Activated B cell treated with CpG ODN at 0.5 μM for 24 hours (primary cell): ENCODE measurements around the gene NDC80. TPM values are rescaled to one million over a fixed set of nuclear protein-coding genes. Genes with fewer than 3 reads are reported as not detected.

Experiments
- ATAC-seq: fragments of 200-7000 bp; cut with Tn5 transposase; one replicate; pipeline ENCODE4 v1.10.0; 2021; ENCODE audit warnings: low read depth, mild to moderate bottlenecking, moderate library complexity
- CTCF ChIA-PET: fragments of 350-600 bp; sonication (Branson Sonifier 250); formaldehyde crosslinking; loops from one replicate; lab custom pipeline; 2021; ENCODE audit warnings: antibody characterized with exemption; lab: Charles Lee
- POLR2A ChIA-PET: fragments of 350-600 bp; sonication (Branson Sonifier 250); formaldehyde crosslinking; loops from one replicate; lab custom pipeline; 2021; ENCODE audit warnings: antibody characterized with exemption; lab: Charles Lee
- DNase-seq: peaks from one replicate; pipeline ENCODE4 v3.0.0; 2022
- H3K27ac Mint-ChIP-seq: one replicate; pipeline ENCODE4 v1.8.0; 2020; ENCODE audit warnings: mixed read lengths
- H3K27me3 Mint-ChIP-seq: one replicate; pipeline ENCODE4 v1.8.0; 2021; ENCODE audit warnings: mixed read lengths
- H3K36me3 Mint-ChIP-seq: one replicate; pipeline ENCODE4 v1.8.0; 2021; ENCODE audit warnings: low read depth, mixed read lengths
- H3K4me1 Mint-ChIP-seq: one replicate; pipeline ENCODE4 v1.8.0; 2021; ENCODE audit warnings: mixed read lengths
- H3K4me3 Mint-ChIP-seq: one replicate; pipeline ENCODE4 v1.8.0; 2020; ENCODE audit warnings: mild to moderate bottlenecking, mixed read lengths
- H3K9me3 Mint-ChIP-seq: one replicate; pipeline ENCODE4 v1.8.0; 2020; ENCODE audit warnings: mixed read lengths
- intact Hi-C: fragments of 100-400 bp; cut with micrococcal nuclease; formaldehyde crosslinking; loops from one replicate; pipeline ENCODE4 v1.15.1; 2024
- total RNA-seq: library from RNA; stranded (reverse); gene quantifications from 2 replicates; pipeline ENCODE4 v1.2.3, GENCODE V29; 2022
- TF ChIP-seq, protein P1 (sequence below): fragments of 200-600 bp; IDR thresholded peaks from one replicate; pipeline ENCODE4 v1.8.0; 2022; ENCODE audit warnings: antibody characterized with exemption, mild to moderate bottlenecking

Gene NDC80
- total RNA-seq, 1 donor from 2014 or later = 1.9 TPM

DNA sequence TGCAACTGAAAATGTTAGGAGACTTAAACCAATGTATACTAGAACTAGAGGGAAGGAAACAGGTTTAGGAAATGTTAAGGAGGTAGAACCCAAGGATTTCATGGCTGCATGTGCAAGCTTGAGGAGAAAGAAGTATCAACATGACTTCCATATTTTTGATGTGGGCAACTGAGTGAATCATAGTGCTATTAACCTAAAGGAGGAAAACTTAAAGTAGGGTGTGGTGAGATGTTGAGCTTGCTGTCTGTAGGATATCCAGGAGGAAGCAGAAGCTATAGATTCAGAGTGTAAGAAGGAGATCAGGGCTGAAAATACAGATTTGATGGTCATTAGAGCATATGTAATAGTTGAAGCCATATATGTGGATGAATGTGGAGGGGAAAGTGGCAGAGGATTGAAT lies 31.5 kb downstream of the NDC80 start:
- intact Hi-C loops = no loop called here
- Mint-ChIP-seq H3K9me3 (no peaks in the 10 kb centered on the region), H3K27ac (no peak overlapping the region), H3K4me3 (no peak overlapping the region), H3K27me3 (no peaks in the 10 kb centered on the region), H3K4me1 (peaks cover 31% of the 10 kb centered on the region), H3K36me3 (no peaks in the 10 kb centered on the region)
- no peak for ATAC-seq
- no peak for DNase-seq
- POLR2A ChIA-PET = interaction anchor here (1.6 kb wide), 1 partner anchor 34 kb away, joined by 4 read pairs; no protein-coding TSS in a partner anchor
- CTCF ChIA-PET = no interaction called here
- TF ChIP-seq, protein P1, sequence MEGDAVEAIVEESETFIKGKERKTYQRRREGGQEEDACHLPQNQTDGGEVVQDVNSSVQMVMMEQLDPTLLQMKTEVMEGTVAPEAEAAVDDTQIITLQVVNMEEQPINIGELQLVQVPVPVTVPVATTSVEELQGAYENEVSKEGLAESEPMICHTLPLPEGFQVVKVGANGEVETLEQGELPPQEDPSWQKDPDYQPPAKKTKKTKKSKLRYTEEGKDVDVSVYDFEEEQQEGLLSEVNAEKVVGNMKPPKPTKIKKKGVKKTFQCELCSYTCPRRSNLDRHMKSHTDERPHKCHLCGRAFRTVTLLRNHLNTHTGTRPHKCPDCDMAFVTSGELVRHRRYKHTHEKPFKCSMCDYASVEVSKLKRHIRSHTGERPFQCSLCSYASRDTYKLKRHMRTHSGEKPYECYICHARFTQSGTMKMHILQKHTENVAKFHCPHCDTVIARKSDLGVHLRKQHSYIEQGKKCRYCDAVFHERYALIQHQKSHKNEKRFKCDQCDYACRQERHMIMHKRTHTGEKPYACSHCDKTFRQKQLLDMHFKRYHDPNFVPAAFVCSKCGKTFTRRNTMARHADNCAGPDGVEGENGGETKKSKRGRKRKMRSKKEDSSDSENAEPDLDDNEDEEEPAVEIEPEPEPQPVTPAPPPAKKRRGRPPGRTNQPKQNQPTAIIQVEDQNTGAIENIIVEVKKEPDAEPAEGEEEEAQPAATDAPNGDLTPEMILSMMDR = no peak

DNA sequence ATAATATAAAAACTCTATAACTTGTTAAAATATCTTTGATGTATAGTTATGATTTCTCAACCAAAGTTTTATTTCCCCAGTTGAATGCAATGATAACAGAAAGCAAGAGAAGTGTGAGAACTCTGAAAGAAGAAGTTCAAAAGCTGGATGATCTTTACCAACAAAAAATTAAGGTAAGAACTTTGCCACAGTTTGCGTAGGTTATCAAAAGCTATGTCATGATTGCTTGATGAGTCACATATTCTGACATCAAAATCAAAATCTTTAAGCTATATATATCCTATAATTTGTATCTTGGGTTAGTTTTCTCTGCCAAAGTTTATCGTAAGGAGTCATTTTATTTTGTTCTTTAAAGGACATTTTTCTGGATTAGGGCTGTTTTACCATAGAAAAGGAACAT lies 35.0 kb downstream of the NDC80 start:
- Mint-ChIP-seq H3K36me3 (peaks cover 1% of the 10 kb centered on the region), H3K27ac (peak overlapping the region; percentile 83), H3K9me3 (no peaks in the 10 kb centered on the region), H3K4me1 (peaks cover 31% of the 10 kb centered on the region), H3K4me3 (peak overlapping the region; percentile 24), H3K27me3 (no peaks in the 10 kb centered on the region)
- CTCF ChIA-PET = interaction anchor here (1.0 to 2.8 kb wide), 4 partner anchors 17 to 51 kb away, joined by 3 to 11 read pairs (median 4); partner anchors contain the start of genes METTL4, NDC80 and SMCHD1
- no peak for DNase-seq
- intact Hi-C loops = no loop called here
- POLR2A ChIA-PET = interaction anchor here (0.5 to 3.0 kb wide), 10 partner anchors 12 to 337 kb away, joined by 3 to 58 read pairs (median 4); partner anchors contain the start of gene SMCHD1
- ATAC-seq = no peak
- TF ChIP-seq, protein P1 = no peak

DNA sequence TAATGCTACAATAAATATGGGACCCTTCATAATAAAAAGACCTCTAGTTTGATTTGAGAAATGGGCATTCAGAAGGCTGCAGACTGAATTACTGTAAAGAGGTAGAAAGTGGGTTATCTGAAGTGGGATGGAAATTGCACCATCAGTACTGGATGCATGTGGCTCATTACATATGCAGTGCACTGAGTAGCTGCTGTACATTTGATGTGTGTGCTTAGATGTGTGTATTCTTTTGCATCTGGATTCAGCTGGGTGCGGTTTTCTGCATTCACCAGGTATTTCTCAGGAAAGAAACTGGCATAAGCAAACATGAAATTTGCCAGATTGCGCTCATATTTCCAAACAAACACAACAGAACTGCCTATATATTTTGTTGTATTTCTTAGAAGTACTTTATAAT lies 38.2 kb downstream of the NDC80 start:
- CTCF ChIA-PET = no interaction called here
- ATAC-seq = no peak
- peaks cover 24% of the 10 kb centered on the region for H3K4me1 Mint-ChIP-seq
- TF ChIP-seq, protein P1 = no peak
- H3K9me3 Mint-ChIP-seq = no peaks in the 10 kb centered on the region
- no peak overlapping the region for H3K4me3 Mint-ChIP-seq
- POLR2A ChIA-PET = interaction anchor here (0.5 to 1.7 kb wide), 2 partner anchors 27 to 28 kb away, joined by 3 to 9 read pairs; no protein-coding TSS in a partner anchor
- intact Hi-C loops = no loop called here
- no peak overlapping the region for H3K27ac Mint-ChIP-seq
- H3K27me3 Mint-ChIP-seq = no peaks in the 10 kb centered on the region
- no peak for DNase-seq
- H3K36me3 Mint-ChIP-seq = peaks cover 1% of the 10 kb centered on the region

DNA sequence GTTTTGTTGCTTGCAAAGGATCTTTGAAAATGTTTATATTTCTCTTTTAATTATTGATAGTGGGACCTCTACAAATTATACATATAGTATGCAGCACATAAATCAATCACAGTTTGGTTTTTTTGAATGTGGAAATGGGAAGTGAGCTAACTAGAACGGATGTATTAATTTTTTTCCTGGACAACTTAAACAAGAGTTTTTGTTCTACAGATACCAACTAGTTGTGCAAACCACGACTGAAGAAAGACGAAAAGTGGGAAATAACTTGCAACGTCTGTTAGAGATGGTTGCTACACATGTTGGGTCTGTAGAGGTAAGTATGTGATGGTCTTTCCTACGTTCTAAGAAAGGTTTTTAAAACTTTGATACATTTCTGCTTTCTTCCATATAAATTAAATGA lies 39.2 kb downstream of the NDC80 start:
- CTCF ChIA-PET = no interaction called here
- ATAC-seq = no peak
- no peaks in the 10 kb centered on the region for H3K27me3 Mint-ChIP-seq
- no peak overlapping the region for H3K27ac Mint-ChIP-seq
- no peak overlapping the region for H3K4me3 Mint-ChIP-seq
- intact Hi-C loops = no loop called here
- peaks cover 2% of the 10 kb centered on the region for H3K9me3 Mint-ChIP-seq
- TF ChIP-seq, protein P1 = no peak
- H3K4me1 Mint-ChIP-seq = peaks cover 14% of the 10 kb centered on the region
- peaks cover 4% of the 10 kb centered on the region for H3K36me3 Mint-ChIP-seq
- DNase-seq = no peak
- POLR2A ChIA-PET = no interaction called here

DNA sequence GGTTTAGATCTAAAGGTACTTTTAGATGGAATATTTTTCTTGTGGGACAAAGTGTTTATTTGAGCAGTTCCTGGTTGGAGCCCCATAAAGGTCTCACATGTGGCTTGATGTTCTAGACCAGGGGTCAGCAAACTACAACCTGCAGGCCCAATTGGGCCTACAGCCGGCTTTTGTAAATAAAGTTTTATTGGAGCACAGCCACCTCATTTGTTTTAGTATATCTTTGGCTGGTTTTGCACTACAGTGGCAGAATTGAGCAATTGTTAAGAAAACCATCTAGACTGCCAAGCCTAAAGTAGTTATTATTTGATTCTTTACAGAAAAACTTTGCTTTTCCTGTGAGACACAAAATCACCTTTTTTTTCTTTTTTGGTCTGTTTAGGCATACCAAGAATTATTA lies 41.6 kb downstream of the NDC80 start:
- Mint-ChIP-seq H3K27ac (no peak overlapping the region), H3K27me3 (no peaks in the 10 kb centered on the region), H3K9me3 (peaks cover 2% of the 10 kb centered on the region), H3K4me1 (peaks cover under 1% of the 10 kb centered on the region), H3K4me3 (no peak overlapping the region), H3K36me3 (peaks cover 4% of the 10 kb centered on the region)
- TF ChIP-seq, protein P1 = no peak
- intact Hi-C loops = no loop called here
- ChIA-PET CTCF (no interaction called here), POLR2A (no interaction called here)
- ATAC-seq (no peak), DNase-seq (no peak)
